Loucy (cell line): ENCODE measurements around the gene MANSC1.

Experiments
- CTCF ChIP-seq: fragments of 200-600 bp; sonication (generic); conservative IDR thresholded peaks from 2 replicates; pipeline ENCODE4 v1.5.1; 2014; ENCODE audit warnings: mild to moderate bottlenecking, antibody characterized with exemption, low read length
- EZH2phosphoT487 ChIP-seq: fragments of 200-600 bp; IDR thresholded peaks from 2 replicates; pipeline ENCODE4 v1.6.1; 2018; ENCODE audit warnings: antibody characterized with exemption, mild to moderate bottlenecking, moderate library complexity, borderline replicate concordance

GRCh38 chr12:12281134-12281533 lies 68.9 kb downstream of the MANSC1 start:
- no peak for TF ChIP-seq CTCF
- TF ChIP-seq EZH2phosphoT487, result no peak
